ENCODE results near the gene OR2A25. TPM values are rescaled to one million over a fixed set of nuclear protein-coding genes. Genes with fewer than 3 reads are reported as not detected.

The OR2A25 gene
- total RNA-seq, 2 donors from 2014 or later = not detected

DNA sequence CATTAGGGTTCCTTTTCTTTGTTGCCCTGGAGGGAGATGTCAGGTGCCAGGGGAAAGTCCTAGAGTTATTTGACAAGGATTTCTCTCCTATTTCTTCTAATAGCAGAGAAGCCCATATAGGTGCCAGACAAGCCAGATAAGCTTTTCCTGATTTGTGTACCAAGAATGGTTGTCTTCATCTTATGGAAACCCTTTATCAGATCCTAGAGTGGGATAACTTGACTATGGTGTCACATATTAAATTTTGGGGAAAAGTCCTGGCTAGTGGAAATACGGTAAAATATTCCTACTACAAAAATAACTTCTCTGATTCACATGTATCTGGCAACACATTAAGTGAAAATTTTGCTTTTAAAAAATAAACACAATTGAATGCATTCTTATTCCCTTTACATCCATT is 17.6 kb downstream of the OR2A25 start:
- intact Hi-C loops (cut with DNase I) = no loop called here
- no peaks in the 10 kb centered on the region for H3K9me3 ChIP-seq
- WGBS = 68% methylated on average over 1 of the region's 1 CpG

DNA sequence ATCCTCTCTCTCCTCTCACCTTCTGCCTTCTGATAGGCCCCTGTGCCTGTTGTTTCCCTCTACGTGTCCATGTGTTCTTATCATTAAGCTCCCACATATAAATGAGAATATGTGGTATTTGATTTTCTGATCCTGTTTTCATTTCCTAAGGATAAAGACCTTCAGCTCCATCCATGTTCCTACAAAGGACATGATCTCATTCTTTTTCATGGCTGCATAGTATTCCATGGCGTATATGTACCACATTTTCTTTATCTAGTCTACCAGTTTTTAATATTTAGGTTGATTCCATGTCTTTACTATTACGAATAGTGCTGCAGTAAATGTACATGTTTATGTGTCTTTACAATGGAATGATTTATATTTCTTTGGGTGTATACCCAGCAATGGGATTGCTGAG is 21.1 kb downstream of the OR2A25 start:
- 90% methylated on average over 3 of the region's 3 CpGs for WGBS
- no peak for DNase-seq (ENCODE audit: low spot score)
- H3K36me3 ChIP-seq = no peaks in the 10 kb centered on the region
- H3K4me1 ChIP-seq (replicated peaks) = no peaks in the 10 kb centered on the region
- no peak overlapping the region for H3K27ac ChIP-seq
- TF ChIP-seq POLR2AphosphoS5 (IDR thresholded peaks at IDR 0.05) (no peak), CTCF (IDR thresholded peaks at IDR 0.05) (no peak), POLR2A (IDR thresholded peaks at IDR 0.05) (no peak)
- no peaks in the 10 kb centered on the region for H3K27me3 ChIP-seq (replicated peaks; ENCODE audit: insufficient read depth)
- H3K9me3 ChIP-seq = no peaks in the 10 kb centered on the region
- intact Hi-C loops (cut with DNase I) = no loop called here
- no peak overlapping the region for H3K4me3 ChIP-seq

More for the DNA sequence above, 17.6 kb downstream of the OR2A25 start:
- Histone ChIP-seq H3K27ac (no peak overlapping the region), H3K4me3 (no peak overlapping the region), H3K4me1 (replicated peaks) (no peaks in the 10 kb centered on the region), H3K27me3 (replicated peaks; ENCODE audit: insufficient read depth) (no peaks in the 10 kb centered on the region), H3K36me3 (no peaks in the 10 kb centered on the region)
- TF ChIP-seq CTCF (IDR thresholded peaks at IDR 0.05) (no peak), POLR2A (IDR thresholded peaks at IDR 0.05) (no peak), POLR2AphosphoS5 (IDR thresholded peaks at IDR 0.05) (no peak)
- DNase-seq (ENCODE audit: low spot score) = no peak

- Histone ChIP-seq H3K4me3 (no peak overlapping the region), H3K27me3 (replicated peaks; ENCODE audit: insufficient read depth) (no peaks in the 10 kb centered on the region), H3K36me3 (no peaks in the 10 kb centered on the region), H3K9me3 (no peaks in the 10 kb centered on the region), H3K27ac (no peak overlapping the region), H3K4me1 (replicated peaks) (no peaks in the 10 kb centered on the region)
- intact Hi-C loops (cut with DNase I) = no loop called here
- TF ChIP-seq POLR2AphosphoS5 (IDR thresholded peaks at IDR 0.05) = no peak
- no peak for TF ChIP-seq POLR2A (IDR thresholded peaks at IDR 0.05)
- no peak for TF ChIP-seq CTCF (IDR thresholded peaks at IDR 0.05)
- no peak for DNase-seq (ENCODE audit: low spot score)
These were observed 29.2 kb downstream of the OR2A25 start for GRCh38 chr7:144098776-144099175.

GRCh38 chr7:144100607-144101006 is 31.0 kb downstream of the OR2A25 start:
- Histone ChIP-seq H3K27me3 (replicated peaks; ENCODE audit: insufficient read depth) (no peaks in the 10 kb centered on the region), H3K9me3 (no peaks in the 10 kb centered on the region), H3K4me1 (replicated peaks) (no peaks in the 10 kb centered on the region), H3K27ac (no peak overlapping the region), H3K36me3 (no peaks in the 10 kb centered on the region), H3K4me3 (no peak overlapping the region)
- TF ChIP-seq POLR2AphosphoS5 (IDR thresholded peaks at IDR 0.05) (no peak), POLR2A (IDR thresholded peaks at IDR 0.05) (no peak), CTCF (IDR thresholded peaks at IDR 0.05) (no peak)
- intact Hi-C loops (cut with DNase I) = no loop called here
- no peak for DNase-seq (ENCODE audit: low spot score)
- WGBS = 50% methylated on average over 3 of the region's 3 CpGs

GRCh38 chr7:144102041-144102440 is 32.4 kb downstream of the OR2A25 start:
- Histone ChIP-seq H3K36me3 (no peaks in the 10 kb centered on the region), H3K27me3 (replicated peaks; ENCODE audit: insufficient read depth) (no peaks in the 10 kb centered on the region), H3K4me3 (no peak overlapping the region), H3K9me3 (no peaks in the 10 kb centered on the region), H3K27ac (no peak overlapping the region), H3K4me1 (replicated peaks) (no peaks in the 10 kb centered on the region)
- intact Hi-C loops (cut with DNase I) = no loop called here
- TF ChIP-seq POLR2AphosphoS5 (IDR thresholded peaks at IDR 0.05) = no peak
- no peak for TF ChIP-seq CTCF (IDR thresholded peaks at IDR 0.05)
- no peak for TF ChIP-seq POLR2A (IDR thresholded peaks at IDR 0.05)
- DNase-seq (ENCODE audit: low spot score) = no peak
